HepG2 (cell line): ENCODE measurements around the gene BEST3. TPM values are rescaled to one million over a fixed set of nuclear protein-coding genes. Genes with fewer than 3 reads are reported as not detected.

Experiments used
- ARID5B ChIP-seq: IDR thresholded peaks from 2 replicates; pipeline ENCODE4 v1.4.0; 2020; ENCODE audit warnings: mild to moderate bottlenecking, missing genetic modification reagents
- ETV5 ChIP-seq: IDR thresholded peaks from 2 replicates; pipeline ENCODE4 v1.6.1; 2018; ENCODE audit warnings: missing biosample characterization, missing genetic modification reagents, inconsistent platforms, borderline replicate concordance
- FOXA3 ChIP-seq: IDR thresholded peaks from 2 replicates; pipeline ENCODE4 v1.6.1; 2016; ENCODE audit warnings: missing genetic modification reagents, missing compliant biosample characterization
- HBP1 ChIP-seq: IDR thresholded peaks from 2 replicates; pipeline ENCODE4 v1.6.1; 2016; ENCODE audit warnings: low read depth, control low read depth
- HNF4G ChIP-seq, 2 experiments: sonication (generic) in 1 of 2; formaldehyde crosslinking in 1 of 2; IDR thresholded peaks; 2 replicates each; pipeline versions ENCODE4 v1.4.0 to v1.6.1; 2011 to 2020; ENCODE audit warnings: borderline replicate concordance in 2 of 2, low read depth in 2 of 2, mild to moderate bottlenecking in 2 of 2, low read length in 1 of 2, missing genetic modification reagents in 1 of 2, moderate library complexity in 1 of 2
- HNRNPLL ChIP-seq: fragments of 200-400 bp; formaldehyde crosslinking; IDR thresholded peaks from 2 replicates; pipeline ENCODE4 v1.6.1; 2017; ENCODE audit warnings: mild to moderate bottlenecking, low read depth, low read length; ENCODE audit not compliant: poor library complexity, severe bottlenecking
- IKZF5 ChIP-seq: IDR thresholded peaks from 2 replicates; pipeline ENCODE4 v1.6.1; 2018; ENCODE audit warnings: missing genetic modification reagents, mild to moderate bottlenecking, missing compliant biosample characterization
- KMT2B ChIP-seq: IDR thresholded peaks from 2 replicates; pipeline ENCODE4 v1.6.1; 2016; ENCODE audit warnings: missing genetic modification reagents, missing compliant biosample characterization
- SAP130 ChIP-seq: IDR thresholded peaks from 2 replicates; pipeline ENCODE4 v1.6.1; 2016; ENCODE audit warnings: low read depth
- SATB2 ChIP-seq: sonication (generic); formaldehyde crosslinking; IDR thresholded peaks from 2 replicates; pipeline ENCODE4 v1.5.0; 2020; ENCODE audit warnings: missing genetic modification reagents
- SP4 ChIP-seq: sonication (generic); formaldehyde crosslinking; IDR thresholded peaks from 2 replicates; pipeline ENCODE4 v1.8.1; 2023; ENCODE audit warnings: mild to moderate bottlenecking, missing genetic modification reagents
- ZNF281 ChIP-seq: sonication (generic); formaldehyde crosslinking; IDR thresholded peaks from 2 replicates; pipeline ENCODE4 v1.4.0; 2020; ENCODE audit warnings: missing genetic modification reagents, borderline replicate concordance
- ZNF343 ChIP-seq: sonication (generic); formaldehyde crosslinking; IDR thresholded peaks from 2 replicates; pipeline ENCODE4 v1.4.0; 2020; ENCODE audit warnings: mild to moderate bottlenecking, missing genetic modification reagents
- ZNF83 ChIP-seq: sonication (generic); formaldehyde crosslinking; IDR thresholded peaks from 2 replicates; pipeline ENCODE4 v1.4.0; 2020; ENCODE audit warnings: missing genetic modification reagents, mild to moderate bottlenecking, borderline replicate concordance
- polyA plus RNA-seq, 8 experiments: library from polyadenylated mRNA; depleted of rRNA in 3 of 8; stranded (reverse) in 7 of 8; unstranded in 1 of 8; fragments of >200 nt; fragmentation: Illumina TruSeq in 4 of 8; extraction: Trizol in 4 of 8; gene quantifications; 2 replicates each; pipeline versions ENCODE4 v1.2.1 to v1.2.3, GENCODE V29; 2011 to 2016; ENCODE audit warnings: low read depth in 4 of 8, missing spikeins in 1 of 8, mixed read lengths in 1 of 8; ENCODE audit not compliant: insufficient read depth in 1 of 8
- total RNA-seq, 5 experiments: library from RNA; depleted of rRNA; stranded (reverse); fragments of >200 nt; fragmentation: Illumina TruSeq; extraction: Trizol; gene quantifications; 2 replicates each; pipeline ENCODE4 v1.2.3, GENCODE V29; 2016; ENCODE audit warnings: low read depth in 1 of 5

Gene BEST3
- total and polyA plus RNA-seq, 2 of the 13 experiments (the other 11 are each of a cell fraction or from before 2014, with no cell fraction given): not detected

- 0 out of 2 replicates have a peak, but pooled peaks have one; percentile 42 for TF ChIP-seq FOXA3 (CRISPR knock-in tag)
- TF ChIP-seq HBP1 (CRISPR knock-in tag): peak; percentile 34; the same call in 1 of the 2 replicates
- TF ChIP-seq ZNF281 (CRISPR knock-in tag): 0 out of 2 replicates have a peak, but pooled peaks have one; percentile 28
- peak; percentile 29; the same call in 1 of the 2 replicates for TF ChIP-seq ETV5 (CRISPR knock-in tag)
- peak; percentile 8; the same call in 1 of the 2 replicates for TF ChIP-seq SP4 (CRISPR knock-in tag)
- TF ChIP-seq KMT2B (CRISPR knock-in tag): peak; percentile 62
- TF ChIP-seq HNRNPLL: peak; percentile 65
- peak; percentile 57 for TF ChIP-seq ARID5B (CRISPR knock-in tag)
- TF ChIP-seq ZNF343 (CRISPR knock-in tag): 0 out of 2 replicates have a peak, but pooled peaks have one; percentile 36
- TF ChIP-seq SAP130 (CRISPR knock-in tag): peak; percentile 56
- TF ChIP-seq SATB2 (CRISPR knock-in tag): 0 out of 2 replicates have a peak, but pooled peaks have one; percentile 57
- TF ChIP-seq HNF4G (IDR thresholded peaks at IDR 0.05; ENCODE audit: borderline replicate concordance, low read depth, low read length): no peak
- no peak for TF ChIP-seq HNF4G (CRISPR knock-in tag; IDR thresholded peaks at IDR 0.05; ENCODE audit: borderline replicate concordance, low read depth)
- TF ChIP-seq ZNF83: no peak
- 0 out of 2 replicates have a peak, but pooled peaks have one; percentile 21 for TF ChIP-seq IKZF5 (CRISPR knock-in tag)
Measured at GRCh38 chr12:69739287-69740191, 40.4 kb upstream of the BEST3 start (continued).
